GM21576 (cell line): Measurements from ENCODE around the gene RNASE4.

Experiments used
- ATAC-seq: cut with Tn5 transposase; IDR thresholded peaks from one replicate; pipeline ENCODE4 v1.9.1; 2021; ENCODE audit warnings: mild to moderate bottlenecking, moderate library complexity; ENCODE audit not compliant: unreplicated experiment

Gene RNASE4

GRCh38 chr14:20671597-20672283 lies 12.6 kb upstream of the RNASE4 start:
- no peak for ATAC-seq

- ATAC-seq = no peak
Measured at GRCh38 chr14:20675669-20676068, 8.7 kb upstream of the RNASE4 start.

- no peak for ATAC-seq
Measured at GRCh38 chr14:20676072-20676471, 8.3 kb upstream of the RNASE4 start.

GRCh38 chr14:20679907-20680306 lies 4.5 kb upstream of the RNASE4 start:
- no peak for ATAC-seq

- no peak for ATAC-seq
Measured at GRCh38 chr14:20680363-20680762, 4.0 kb upstream of the RNASE4 start.

- ATAC-seq = peak; percentile 33
Measured at GRCh38 chr14:20680843-20681347, 3.5 kb upstream of the RNASE4 start.

GRCh38 chr14:20681348-20682126 lies 2.8 kb upstream of the RNASE4 start:
- peak; percentile 20 for ATAC-seq

GRCh38 chr14:20682127-20682434 lies 2.3 kb upstream of the RNASE4 start:
- no peak for ATAC-seq

- ATAC-seq = peak; percentile 46
Measured at GRCh38 chr14:20682435-20683124, 1.8 kb upstream of the RNASE4 start.

GRCh38 chr14:20683125-20683890 lies 1.1 kb upstream of the RNASE4 start:
- peak; percentile 23 for ATAC-seq

GRCh38 chr14:20684662-20685456 lies 499 bp downstream of the RNASE4 start:
- ATAC-seq = no peak

- ATAC-seq = no peak
Measured at GRCh38 chr14:20686386-20687143, 2.2 kb downstream of the RNASE4 start.

- ATAC-seq = no peak
Measured at GRCh38 chr14:20687362-20688166, 3.2 kb downstream of the RNASE4 start.

- no peak for ATAC-seq
Measured at GRCh38 chr14:20688167-20688839, 3.9 kb downstream of the RNASE4 start, which contains the start of gene ANG. Gene ANG (plus strand): TSS chr14:20688764. CDS start chr14:20693565, 4,801 bp downstream.

- ATAC-seq = peak; percentile 70
Measured at GRCh38 chr14:20690848-20691640, 6.7 kb downstream of the RNASE4 start.

- ATAC-seq = no peak
Measured at GRCh38 chr14:20692116-20692751, 7.9 kb downstream of the RNASE4 start.

- no peak for ATAC-seq
Measured at GRCh38 chr14:20696764-20697163, 12.4 kb downstream of the RNASE4 start.
